Testis (tissue), 2 donors: ENCODE results near the gene PGAM2.

Experiments used
- POLR2A ChIP-seq: fragments of 450-650 bp; IDR thresholded peaks from one replicate; pipeline ENCODE4 v1.6.1; 2017; ENCODE audit warnings: antibody characterized with exemption, mild to moderate bottlenecking, moderate library complexity
- TF ChIP-seq, protein P1 (sequence below), 3 experiments: fragments of 450-650 bp in 2 of 3; fragments of 200-600 bp in 1 of 3; sonication (generic) in 1 of 3; IDR thresholded peaks; one replicate each; pipeline ENCODE4 v1.5.1; 2016 to 2019; ENCODE audit warnings: antibody characterized with exemption in 3 of 3, mild to moderate bottlenecking in 2 of 3, moderate library complexity in 1 of 3

- TF ChIP-seq, protein P1, sequence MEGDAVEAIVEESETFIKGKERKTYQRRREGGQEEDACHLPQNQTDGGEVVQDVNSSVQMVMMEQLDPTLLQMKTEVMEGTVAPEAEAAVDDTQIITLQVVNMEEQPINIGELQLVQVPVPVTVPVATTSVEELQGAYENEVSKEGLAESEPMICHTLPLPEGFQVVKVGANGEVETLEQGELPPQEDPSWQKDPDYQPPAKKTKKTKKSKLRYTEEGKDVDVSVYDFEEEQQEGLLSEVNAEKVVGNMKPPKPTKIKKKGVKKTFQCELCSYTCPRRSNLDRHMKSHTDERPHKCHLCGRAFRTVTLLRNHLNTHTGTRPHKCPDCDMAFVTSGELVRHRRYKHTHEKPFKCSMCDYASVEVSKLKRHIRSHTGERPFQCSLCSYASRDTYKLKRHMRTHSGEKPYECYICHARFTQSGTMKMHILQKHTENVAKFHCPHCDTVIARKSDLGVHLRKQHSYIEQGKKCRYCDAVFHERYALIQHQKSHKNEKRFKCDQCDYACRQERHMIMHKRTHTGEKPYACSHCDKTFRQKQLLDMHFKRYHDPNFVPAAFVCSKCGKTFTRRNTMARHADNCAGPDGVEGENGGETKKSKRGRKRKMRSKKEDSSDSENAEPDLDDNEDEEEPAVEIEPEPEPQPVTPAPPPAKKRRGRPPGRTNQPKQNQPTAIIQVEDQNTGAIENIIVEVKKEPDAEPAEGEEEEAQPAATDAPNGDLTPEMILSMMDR (IDR thresholded peaks at IDR 0.05), result no peak
- no peak for TF ChIP-seq POLR2A
Observed at GRCh38 chr7:44056681-44057080, 8.7 kb downstream of the PGAM2 start.
